ENCODE measurements around the gene RECQL5. TPM values are rescaled to one million over a fixed set of nuclear protein-coding genes. Genes with fewer than 3 reads are reported as not detected.

Gene RECQL5
- total RNA-seq, 4 donors from 2014 or later, result 50.8 to 76.3 (median 60.5) TPM

DNA sequence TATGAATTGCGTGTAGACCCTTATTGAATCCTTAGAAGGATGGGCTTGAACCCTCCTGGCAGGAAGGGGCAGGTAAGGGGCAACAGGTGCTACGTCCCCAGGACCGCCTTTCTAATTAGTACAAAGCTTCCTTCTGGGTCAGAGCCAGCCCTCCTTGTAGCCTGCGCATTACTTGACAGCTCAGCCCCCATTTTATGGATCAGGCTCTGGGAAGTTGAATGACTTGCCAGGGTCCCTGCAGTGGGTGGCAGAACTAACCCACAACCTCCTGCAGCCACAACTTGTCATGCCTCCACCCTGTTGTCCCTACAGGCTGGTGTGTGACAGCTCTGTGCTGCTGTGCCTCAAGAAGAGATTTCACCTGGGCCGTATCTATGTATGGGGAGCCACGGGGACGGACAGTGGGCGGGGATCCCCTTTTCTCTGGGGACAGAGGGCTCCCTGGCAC, 76.6 kb downstream of the RECQL5 start:
- TF ChIP-seq POLR2A (IDR thresholded peaks at IDR 0.05) (no peak), CTCF (IDR thresholded peaks at IDR 0.05) (no peak)
- intact Hi-C loops (cut with DNase I; ENCODE audit: low total_unique reads), result loop anchor here (5.0 kb wide), 1 partner anchor 163 kb away; no protein-coding TSS in a partner anchor
- DNase-seq (ENCODE audit: low spot score in 2 of 2), result no peak
- H3K4me3 ChIP-seq (ENCODE audit: low read depth, poor library complexity, severe bottlenecking), result no peak overlapping the region
- WGBS, 2 donors, result 68 to 73% methylated on average over 8 of the region's 8 CpGs

GRCh38 chr17:75589919-75590303, 77.0 kb downstream of the RECQL5 start:
- intact Hi-C loops (cut with DNase I; ENCODE audit: low total_unique reads), result loop anchor here (5.0 kb wide), 1 partner anchor 163 kb away; no protein-coding TSS in a partner anchor
- no peak for DNase-seq (ENCODE audit: low spot score in 2 of 2)

GRCh38 chr17:75589012-75589918, 77.7 kb downstream of the RECQL5 start:
- H3K4me3 ChIP-seq (ENCODE audit: low read depth, poor library complexity, severe bottlenecking), result peak overlapping the region; percentile 28
- intact Hi-C loops (cut with DNase I; ENCODE audit: low total_unique reads), result no loop called here
- WGBS, 2 donors, result 2 to 7% methylated on average over 37 to 80 of the region's 100 CpGs
- TF ChIP-seq POLR2A (IDR thresholded peaks at IDR 0.05), result no peak
- no peak for TF ChIP-seq CTCF (IDR thresholded peaks at IDR 0.05)
- DNase-seq (ENCODE audit: low spot score in 2 of 2), result peak; percentile 94 to 98

More at GRCh38 chr17:75589919-75590303, 77.0 kb downstream of the RECQL5 start:
- H3K4me3 ChIP-seq (ENCODE audit: low read depth, poor library complexity, severe bottlenecking), result no peak overlapping the region
- 49 to 56% methylated on average over 8 to 28 of the region's 29 CpGs for WGBS, 2 donors
- TF ChIP-seq CTCF (IDR thresholded peaks at IDR 0.05) (no peak), POLR2A (IDR thresholded peaks at IDR 0.05) (no peak)

DNA sequence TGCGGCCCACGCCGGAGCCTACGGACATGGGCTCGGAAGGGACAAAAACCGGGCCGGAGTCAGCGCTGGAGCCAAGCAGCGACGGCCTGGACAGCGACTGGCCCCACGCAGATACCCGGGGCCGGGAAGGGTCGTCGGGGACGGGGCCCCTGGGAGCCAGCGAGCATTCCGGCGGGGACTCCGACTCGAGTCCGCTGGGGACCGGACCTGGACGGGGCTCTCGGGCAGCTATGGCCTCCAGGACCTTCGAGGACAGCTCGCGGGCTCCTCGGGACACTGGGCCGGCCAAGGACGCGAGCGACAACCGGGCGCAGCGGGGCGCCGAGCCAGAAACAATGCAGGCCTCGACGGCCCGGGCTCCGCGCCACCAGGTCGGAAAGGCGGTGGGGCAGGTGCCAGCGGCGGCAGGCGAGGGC, 78.3 kb downstream of the RECQL5 start:
- TF ChIP-seq CTCF (IDR thresholded peaks at IDR 0.05) (no peak), POLR2A (IDR thresholded peaks at IDR 0.05) (no peak)

GRCh38 chr17:75587675-75588595, 79.0 kb downstream of the RECQL5 start, which contains the start of gene MYO15B:
MYO15B (plus strand) TSS chr17:75587800; CDS start chr17:75588058, 258 bp downstream.
- 9 to 18% methylated on average over 57 to 71 of the region's 82 CpGs for WGBS, 2 donors
- intact Hi-C loops (cut with DNase I; ENCODE audit: low total_unique reads), result no loop called here
- H3K4me3 ChIP-seq (ENCODE audit: low read depth, poor library complexity, severe bottlenecking), result peak within 1 kb of the TSS; percentile 28
- peak; percentile 29 to 91 for DNase-seq (ENCODE audit: low spot score in 2 of 2)
- TF ChIP-seq CTCF (IDR thresholded peaks at IDR 0.05) (no peak), POLR2A (IDR thresholded peaks at IDR 0.05) (no peak)

More for the DNA sequence above, 78.3 kb downstream of the RECQL5 start:
- H3K4me3 ChIP-seq (ENCODE audit: low read depth, poor library complexity, severe bottlenecking), result peak overlapping the region; percentile 28
- intact Hi-C loops (cut with DNase I; ENCODE audit: low total_unique reads), result no loop called here
- peak in 1 of 2 donors; percentile 22 for DNase-seq (ENCODE audit: low spot score in 2 of 2)
- WGBS, 2 donors, result 1 to 2% methylated on average over 11 to 20 of the region's 49 CpGs
